Renal cortex interstitium (tissue), 11 donors: ENCODE data around the gene MAPK8IP1. TPM values are rescaled to one million over a fixed set of nuclear protein-coding genes. Genes with fewer than 3 reads are reported as not detected.
A peak's percentile ranks its signal among the peaks of the same experiment; 100 is the strongest.

Source experiments
- DNase-seq, 11 donors: peaks; one replicate each; pipeline ENCODE4 v3.0.0-alpha.2; 2013; ENCODE audit warnings: low read depth in 9 of 11, low spot score in 4 of 11; ENCODE audit errors: extremely low read depth in 1 of 11
- polyA plus RNA-seq, 3 donors: library from polyadenylated mRNA; unstranded; fragments of 120-200 nt; gene quantifications; one replicate each; pipeline ENCODE4 v1.2.1, GENCODE V29; 2013; ENCODE audit not compliant: insufficient read length in 3 of 3

The MAPK8IP1 gene
- polyA plus RNA-seq, 3 donors = 9.0 to 13.0 (median 12.9) TPM

GRCh38 chr11:45918962-45919675, 33.7 kb downstream of the MAPK8IP1 start:
- DNase-seq = no peak

DNA sequence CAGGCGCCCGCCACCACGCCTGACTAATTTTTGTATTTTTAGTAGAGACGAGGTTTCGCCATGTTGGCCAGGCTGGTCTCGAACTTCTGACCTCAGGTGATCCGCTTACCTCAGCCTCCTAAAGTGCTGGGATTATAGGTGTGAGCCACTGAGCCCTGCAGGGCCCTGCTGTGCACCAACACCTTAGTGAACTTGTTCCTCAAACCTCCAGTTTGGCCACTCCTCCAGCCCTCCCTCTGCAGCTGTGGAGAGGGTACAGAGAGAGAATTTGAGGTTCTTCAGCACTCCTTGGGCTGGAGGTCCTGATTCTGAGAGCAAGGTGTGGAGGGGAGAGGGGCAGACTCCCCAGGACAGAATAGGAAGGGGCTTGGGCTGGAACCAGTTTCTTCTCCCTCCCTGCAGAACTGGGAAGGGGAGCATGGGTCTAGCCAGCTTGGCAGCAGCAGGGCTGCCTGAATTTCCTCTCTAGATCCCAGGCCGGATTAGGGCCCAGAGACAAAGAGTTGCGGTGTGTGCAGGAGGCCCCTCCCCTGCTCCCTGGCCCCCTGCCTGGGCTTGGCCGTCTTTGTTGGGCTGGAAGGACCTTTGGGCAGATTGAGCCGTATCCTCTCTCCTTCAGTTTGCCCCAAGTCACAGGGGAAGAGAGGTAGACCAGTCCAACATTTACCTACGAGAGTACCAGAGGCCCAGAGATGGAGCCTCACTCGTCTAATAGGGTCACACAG, 34.5 kb downstream of the MAPK8IP1 start:
- DNase-seq = no peak

DNA sequence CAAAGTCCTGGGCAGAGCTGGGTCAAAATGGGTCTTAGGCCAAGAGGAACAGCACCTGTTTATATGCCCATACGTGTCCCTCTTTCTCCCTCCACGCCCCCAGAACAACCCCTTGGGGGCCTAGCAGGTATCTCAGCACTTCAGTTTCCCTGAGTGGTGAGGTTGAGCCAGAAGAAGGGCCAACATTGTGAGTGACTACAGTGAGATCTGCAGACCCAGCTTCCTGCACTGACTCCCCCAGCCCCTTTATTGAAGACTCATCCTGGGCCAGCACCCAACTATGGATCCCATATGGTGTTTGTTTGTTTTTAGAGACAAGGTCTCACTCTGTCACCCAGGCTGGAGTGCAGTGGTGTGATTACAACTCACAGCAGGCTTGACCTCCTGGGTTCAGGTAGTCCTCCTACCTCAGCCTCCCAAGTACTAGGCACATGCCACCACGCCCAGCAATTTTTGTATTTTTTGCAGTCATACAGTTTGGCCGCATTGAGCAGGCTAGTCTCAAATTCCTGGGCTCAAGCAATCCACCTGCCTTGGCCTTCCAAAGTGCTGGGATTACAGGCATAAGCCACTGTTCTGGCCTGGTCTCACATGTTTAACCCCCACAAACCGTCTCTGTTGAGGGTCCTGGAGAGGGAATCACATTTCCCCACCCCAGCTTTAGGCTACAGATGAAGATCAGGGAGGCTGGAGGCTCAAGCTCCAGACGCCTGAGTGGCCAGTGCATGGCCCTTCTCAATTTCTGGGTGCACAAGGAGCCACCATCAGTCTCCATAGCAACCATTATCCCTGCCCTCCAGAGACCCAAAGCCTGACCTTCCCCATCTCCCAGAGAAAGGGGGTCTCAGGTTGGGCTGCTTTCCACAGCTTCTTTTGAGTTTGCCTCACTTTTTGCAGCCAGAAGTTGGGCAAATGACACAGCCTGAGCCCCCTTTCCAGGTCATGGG, 35.4 kb downstream of the MAPK8IP1 start:
- no peak for DNase-seq

- peak in 4 of 11 donors; percentile 46 to 70 (median 58) for DNase-seq
Measured at GRCh38 chr11:45921561-45922424, 36.3 kb downstream of the MAPK8IP1 start.

DNA sequence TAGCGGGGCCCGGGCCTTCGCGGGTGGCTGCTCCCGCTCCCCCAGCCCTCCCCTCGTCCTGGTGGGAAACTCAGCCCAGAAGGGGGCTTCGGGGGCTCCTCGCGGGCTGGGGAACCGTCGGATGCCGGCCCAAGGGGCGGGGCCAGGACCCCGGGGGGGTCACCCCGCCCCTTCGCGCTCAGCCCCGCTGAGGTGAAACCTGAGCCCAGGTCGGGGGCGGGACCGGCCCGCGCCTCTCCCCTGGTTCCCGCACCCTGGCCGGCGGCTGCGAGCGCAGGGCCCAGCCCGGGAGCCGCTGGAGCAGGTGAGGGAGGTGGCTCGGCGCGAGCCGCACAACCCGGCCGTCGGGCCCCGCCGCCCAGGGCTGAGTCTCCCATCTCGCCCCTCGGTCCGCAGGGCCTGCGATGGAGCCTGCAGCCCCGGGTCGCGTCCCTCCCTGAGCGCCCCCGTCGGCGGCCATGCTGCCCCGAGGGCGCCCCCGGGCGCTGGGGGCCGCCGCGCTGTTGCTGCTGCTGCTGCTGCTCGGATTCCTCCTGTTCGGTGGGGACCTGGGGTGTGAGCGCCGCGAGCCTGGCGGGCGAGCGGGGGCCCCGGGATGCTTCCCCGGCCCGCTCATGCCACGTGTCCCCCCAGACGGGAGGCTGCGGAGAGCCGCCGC, 37.1 kb downstream of the MAPK8IP1 start, which contains the start of gene LARGE2:
LARGE2 (plus strand) TSS at position 232 of the 658 bp plus-strand sequence; CDS start at position 459, 227 bp downstream.
- peak in 1 of 11 donors; percentile 45 for DNase-seq

GRCh38 chr11:45924036-45924915, 38.8 kb downstream of the MAPK8IP1 start:
- no peak for DNase-seq

DNA sequence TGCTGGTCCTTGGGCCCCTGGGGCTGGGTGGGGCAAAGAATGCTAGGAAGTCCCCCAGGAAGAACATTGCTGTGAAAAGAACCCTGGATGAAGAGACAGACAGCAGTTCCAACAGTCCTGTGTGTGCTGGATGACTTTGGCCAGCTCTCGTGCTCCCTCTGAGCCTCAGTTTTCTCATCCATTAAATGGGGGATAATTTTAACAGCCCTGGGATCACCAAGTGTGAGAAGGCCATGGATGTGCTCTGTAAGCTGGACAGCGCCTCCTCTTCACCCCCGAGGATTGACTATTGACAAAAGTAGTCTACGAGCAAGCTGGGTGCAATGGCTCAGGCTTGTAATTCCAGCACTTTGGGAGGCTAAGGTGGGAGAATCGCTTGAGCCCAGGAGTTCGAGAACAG, 39.5 kb downstream of the MAPK8IP1 start:
- no peak for DNase-seq

DNA sequence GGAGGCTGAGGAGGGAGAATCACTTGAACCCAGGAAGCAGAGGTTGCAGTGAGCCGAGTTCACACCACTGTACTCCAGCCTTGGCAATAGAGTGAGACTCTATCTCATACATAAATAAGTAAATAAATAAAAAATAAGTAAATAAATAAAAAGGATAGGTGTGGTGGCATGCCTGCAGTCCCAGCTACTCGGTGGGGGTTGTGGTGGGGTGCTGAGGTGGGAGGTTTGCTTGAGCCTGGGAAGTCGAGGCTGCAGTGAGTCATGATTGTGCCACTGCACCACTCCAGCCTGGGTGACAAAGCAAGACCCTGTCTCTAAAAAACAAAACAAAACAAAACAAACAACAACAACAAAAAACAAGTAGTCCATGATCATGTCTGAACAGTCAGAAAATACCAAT, 40.1 kb downstream of the MAPK8IP1 start:
- DNase-seq = no peak

- no peak for DNase-seq
Measured at GRCh38 chr11:45926001-45926401, 40.5 kb downstream of the MAPK8IP1 start.

- no peak for DNase-seq
Measured at GRCh38 chr11:45926536-45927331, 41.3 kb downstream of the MAPK8IP1 start.

DNA sequence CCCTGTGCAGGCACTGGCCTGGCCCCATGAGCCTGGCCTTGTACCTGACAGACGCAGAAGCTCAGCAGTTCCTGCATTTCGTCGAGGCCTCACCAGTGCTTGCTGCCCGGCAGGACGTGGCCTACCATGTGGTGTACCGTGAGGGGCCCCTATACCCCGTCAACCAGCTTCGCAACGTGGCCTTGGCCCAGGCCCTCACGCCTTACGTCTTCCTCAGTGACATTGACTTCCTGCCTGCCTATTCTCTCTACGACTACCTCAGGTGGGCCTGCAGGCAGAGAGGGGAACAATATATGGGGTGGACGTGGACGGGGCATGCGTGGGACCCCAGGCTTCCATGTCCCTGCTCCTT, 41.9 kb downstream of the MAPK8IP1 start:
- DNase-seq = no peak

DNA sequence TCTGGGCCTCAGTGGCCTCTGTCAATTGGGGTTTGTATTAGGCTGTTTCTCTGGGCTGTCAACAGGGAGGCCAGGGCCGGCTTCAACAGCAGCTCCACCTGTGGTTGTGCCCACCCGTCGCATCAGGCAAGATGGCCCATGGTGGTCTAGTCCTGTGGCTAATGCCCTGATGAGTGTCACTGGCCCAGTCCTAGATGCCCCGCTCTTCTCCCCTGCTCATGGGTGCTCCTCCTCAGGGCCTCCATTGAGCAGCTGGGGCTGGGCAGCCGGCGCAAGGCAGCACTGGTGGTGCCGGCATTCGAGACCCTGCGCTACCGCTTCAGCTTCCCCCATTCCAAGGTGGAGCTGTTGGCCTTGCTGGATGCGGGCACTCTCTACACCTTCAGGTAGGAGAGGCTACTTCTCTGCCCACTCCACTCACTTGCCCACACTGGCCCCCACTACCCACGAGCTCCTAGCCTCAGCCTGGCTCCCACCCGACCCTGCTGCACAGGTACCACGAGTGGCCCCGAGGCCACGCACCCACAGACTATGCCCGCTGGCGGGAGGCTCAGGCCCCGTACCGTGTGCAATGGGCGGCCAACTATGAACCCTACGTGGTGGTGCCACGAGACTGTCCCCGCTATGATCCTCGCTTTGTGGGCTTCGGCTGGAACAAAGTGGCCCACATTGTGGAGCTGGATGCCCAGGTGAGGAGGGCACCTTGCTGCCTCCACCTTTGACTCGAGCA, 42.4 kb downstream of the MAPK8IP1 start:
- DNase-seq = no peak

GRCh38 chr11:45928535-45929215, 43.2 kb downstream of the MAPK8IP1 start:
- DNase-seq = no peak

- no peak for DNase-seq
Measured at GRCh38 chr11:45929486-45930030, 44.1 kb downstream of the MAPK8IP1 start.
